GM12892 (cell line): Measurements from ENCODE around the gene PPP1R14B.

Experiments
- DNase-seq: peaks from one replicate; pipeline ENCODE4 v3.0.0; 2011; ENCODE audit not compliant: insufficient read length
- FAIRE-seq: peaks from 2 replicates; lab custom pipeline; 2011; peaks lifted over from hg19 to GRCh38; lab: Jason Lieb, UNC
- POLR2A ChIP-seq: IDR thresholded peaks from 2 replicates; pipeline ENCODE4 v1.6.1; 2011; ENCODE audit warnings: low read depth, low read length, control low read depth
- POLR2AphosphoS5 ChIP-seq: IDR thresholded peaks from 2 replicates; pipeline ENCODE4 v1.6.1; 2011; ENCODE audit warnings: low read depth, low read length, control low read depth
- TAF1 ChIP-seq: IDR thresholded peaks from 2 replicates; pipeline ENCODE4 v1.6.1; 2011; ENCODE audit warnings: low read depth, mild to moderate bottlenecking, control low read depth, low read length, borderline replicate concordance

PPP1R14B gene

DNA sequence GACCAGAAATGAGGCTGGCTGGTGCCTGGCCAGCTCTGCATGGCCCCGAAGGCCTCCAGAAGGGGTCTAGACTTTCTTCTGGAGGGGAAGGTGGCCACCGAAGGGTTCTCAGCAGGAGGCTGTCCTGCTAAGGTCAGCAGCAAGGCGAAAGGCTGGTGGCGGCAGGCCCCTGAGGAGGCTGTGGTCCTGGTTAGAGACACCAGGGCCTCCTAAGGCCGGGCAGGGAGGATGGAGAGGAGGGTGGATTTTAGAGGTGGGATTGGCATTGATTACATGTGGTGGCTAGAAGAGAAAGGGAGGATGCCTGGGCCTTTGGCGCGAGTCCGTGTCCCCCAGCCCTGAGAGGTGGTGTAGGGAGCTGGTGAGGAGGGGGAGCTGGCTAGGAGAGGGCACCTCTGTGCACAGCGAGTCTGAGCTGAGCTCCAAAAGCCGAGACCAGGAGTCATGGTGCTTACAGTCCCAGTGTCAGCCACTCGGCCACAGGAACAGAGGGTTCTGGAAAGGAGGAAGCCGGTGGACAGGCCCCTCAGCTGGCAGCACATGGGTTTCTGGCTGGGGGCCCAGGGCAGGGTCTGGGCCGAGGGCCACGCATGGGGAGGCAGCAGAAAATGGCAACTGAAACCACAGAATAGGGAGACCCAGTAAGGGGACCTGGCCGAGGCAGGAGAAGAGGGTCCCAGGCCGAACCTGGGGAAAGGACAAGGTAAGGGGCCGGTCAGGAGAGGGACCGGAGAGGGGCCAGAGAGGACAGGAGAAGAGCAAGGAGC is 37.8 kb downstream of the PPP1R14B start:
- FAIRE-seq (no peak), DNase-seq (no peak)
- TF ChIP-seq TAF1 (no peak), POLR2A (no peak), POLR2AphosphoS5 (no peak)

DNA sequence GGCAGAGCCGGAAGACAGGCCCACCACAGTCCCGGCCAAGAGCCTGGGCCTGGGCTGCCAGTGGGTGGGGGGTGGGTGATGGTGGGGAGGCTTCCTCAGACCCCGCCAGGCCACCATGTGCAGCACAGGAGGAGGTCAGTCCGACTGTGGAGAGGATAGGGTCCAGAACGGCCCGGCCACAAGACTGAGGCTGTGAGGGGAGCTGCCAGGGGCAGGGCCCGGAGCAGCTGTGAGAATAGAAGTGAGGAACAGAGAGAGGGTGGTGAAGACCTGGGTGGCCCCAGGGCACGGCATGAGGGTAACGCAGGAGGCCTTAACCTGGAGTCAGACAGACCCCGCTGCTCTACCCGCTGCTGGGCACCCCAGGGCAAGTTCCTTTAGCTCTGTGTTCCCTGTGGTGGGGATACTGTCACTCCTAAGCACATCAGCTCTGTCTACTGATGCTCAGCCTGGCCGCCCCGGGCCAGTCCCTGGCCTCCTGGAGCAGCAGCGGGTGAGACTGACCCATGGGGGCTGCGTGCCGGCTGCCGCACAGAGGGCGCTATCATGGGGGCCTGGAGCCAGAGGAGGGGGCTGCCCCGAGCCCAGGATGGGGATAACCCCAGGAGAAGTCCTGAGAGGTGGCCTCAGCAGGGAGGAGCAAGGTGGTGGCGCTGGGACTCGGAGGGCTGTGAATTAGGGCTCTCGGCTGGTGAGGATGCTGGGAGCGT is 38.5 kb downstream of the PPP1R14B start:
- FAIRE-seq = no peak
- no peak for DNase-seq
- TF ChIP-seq POLR2AphosphoS5 (no peak), POLR2A (no peak), TAF1 (no peak)

DNA sequence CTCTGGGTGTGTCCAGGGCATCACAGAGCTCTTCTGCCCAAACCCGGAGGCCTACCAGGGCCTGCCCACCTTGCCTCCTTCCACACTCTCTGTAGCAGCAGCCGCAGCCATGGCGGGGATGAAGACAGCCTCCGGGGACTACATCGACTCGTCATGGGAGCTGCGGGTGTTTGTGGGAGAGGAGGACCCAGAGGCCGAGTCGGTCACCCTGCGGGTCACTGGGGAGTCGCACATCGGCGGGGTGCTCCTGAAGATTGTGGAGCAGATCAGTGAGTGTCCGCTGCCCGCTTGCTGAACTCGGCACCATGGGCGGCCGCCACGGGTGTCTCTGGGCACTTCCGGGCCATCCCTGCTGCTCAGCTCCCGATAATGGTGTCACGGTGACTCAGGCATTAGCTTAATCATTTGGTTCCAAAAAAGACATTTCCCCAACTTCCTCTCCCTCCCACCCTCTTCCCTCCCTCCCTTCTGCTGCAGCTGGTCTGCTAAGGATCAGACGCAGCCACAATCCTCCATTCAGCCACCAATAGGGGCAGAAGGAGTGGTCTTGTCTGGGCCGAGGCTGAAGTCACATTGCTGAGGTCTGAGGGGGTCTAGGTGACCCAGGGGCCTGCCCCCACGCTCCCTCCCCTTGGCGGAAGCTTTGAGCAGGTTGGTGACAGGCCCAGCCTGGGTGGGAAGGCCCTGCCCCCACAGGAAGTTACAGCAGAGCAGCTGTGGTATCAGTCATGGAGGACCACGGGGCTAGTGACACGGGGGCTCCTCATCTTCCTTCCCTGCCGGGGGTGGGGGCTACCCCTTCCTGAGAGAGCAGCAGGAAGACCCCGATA is 39.3 kb downstream of the PPP1R14B start:
- DNase-seq (peak; percentile 97), FAIRE-seq (peak; percentile 98)
- peak; percentile 60 for TF ChIP-seq TAF1
- TF ChIP-seq POLR2A = peak; percentile 85
- TF ChIP-seq POLR2AphosphoS5 = peak; percentile 93

DNA sequence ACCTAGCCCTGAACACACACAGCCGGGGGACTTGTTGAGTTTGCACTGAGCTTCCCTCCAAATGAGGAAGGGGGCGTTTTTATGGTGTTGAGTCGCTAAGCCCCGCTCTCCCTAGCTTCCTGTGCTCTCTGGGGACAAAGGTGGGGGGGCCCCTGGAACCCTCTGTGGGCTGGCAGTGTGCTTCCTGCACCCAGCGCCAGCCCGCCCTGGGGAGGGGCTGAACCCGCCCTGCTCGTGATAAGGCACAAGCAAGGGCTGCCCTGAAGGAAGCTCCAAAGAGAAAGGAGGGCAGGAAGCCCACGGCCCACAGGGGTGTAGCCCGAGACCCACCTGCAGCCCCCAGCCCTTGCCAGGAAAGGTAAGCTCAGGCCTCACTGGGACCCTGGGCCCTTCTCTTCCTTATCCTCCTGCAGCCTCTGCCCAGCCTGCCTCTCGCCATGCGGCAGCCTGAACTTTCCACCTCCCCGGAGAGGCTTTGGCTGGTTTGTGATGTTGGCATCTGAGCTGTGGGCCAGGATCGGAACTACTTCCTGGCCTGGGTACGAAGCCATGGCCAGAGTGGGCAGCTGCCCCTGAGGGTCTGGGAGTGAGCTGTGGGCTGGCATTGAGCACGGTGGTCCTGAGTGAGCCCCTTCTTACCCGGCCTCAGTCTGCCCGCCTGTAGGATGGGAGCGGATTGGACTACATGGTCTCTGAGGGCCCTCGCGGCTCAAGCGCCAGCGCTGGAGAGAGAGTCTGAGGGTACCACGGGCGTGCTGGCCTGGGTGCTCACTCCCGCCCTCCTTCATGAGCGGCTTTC is 40.1 kb downstream of the PPP1R14B start, which contains the start of gene FERMT3:
Gene FERMT3 (plus strand): TSS at position 265 of the 799 bp plus-strand sequence. CDS start 644 bp downstream, outside the sequence.
- FAIRE-seq (no peak), DNase-seq (peak; percentile 72)
- peak; percentile 43; the same call in 1 of the 2 replicates for TF ChIP-seq TAF1
- TF ChIP-seq POLR2AphosphoS5 = peak; percentile 19
- 0 out of 2 replicates have a peak, but pooled peaks have one; percentile 52 for TF ChIP-seq POLR2A

DNA sequence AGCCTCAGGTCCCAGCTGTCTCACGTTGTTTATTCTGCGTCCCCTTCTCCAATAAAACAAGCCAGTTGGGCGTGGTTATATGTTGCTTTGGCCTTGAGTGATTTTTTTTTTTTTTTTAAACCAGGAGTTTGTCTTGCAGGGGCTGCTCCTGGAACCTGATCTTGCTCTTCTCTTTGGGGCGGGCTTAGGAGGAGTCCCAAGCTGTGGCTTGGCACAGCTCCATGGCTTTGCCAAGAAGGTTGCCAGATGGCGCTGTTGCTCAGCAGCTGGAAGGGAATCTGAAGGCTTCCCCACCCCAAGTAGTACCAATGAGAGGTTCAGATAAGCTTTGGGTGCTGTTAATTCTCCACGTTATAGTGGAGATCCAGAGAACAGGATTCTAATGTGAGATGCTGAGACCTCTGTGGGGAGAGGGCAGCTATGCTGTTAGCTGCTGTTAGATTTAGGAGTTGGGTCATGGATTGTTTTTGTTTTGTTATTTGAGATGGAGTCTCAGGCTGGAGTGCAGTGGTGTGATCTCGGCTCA is 42.2 kb downstream of the PPP1R14B start:
- DNase-seq (peak; percentile 79), FAIRE-seq (peak; percentile 86)
- TF ChIP-seq POLR2A = no peak
- no peak for TF ChIP-seq POLR2AphosphoS5
- no peak for TF ChIP-seq TAF1

DNA sequence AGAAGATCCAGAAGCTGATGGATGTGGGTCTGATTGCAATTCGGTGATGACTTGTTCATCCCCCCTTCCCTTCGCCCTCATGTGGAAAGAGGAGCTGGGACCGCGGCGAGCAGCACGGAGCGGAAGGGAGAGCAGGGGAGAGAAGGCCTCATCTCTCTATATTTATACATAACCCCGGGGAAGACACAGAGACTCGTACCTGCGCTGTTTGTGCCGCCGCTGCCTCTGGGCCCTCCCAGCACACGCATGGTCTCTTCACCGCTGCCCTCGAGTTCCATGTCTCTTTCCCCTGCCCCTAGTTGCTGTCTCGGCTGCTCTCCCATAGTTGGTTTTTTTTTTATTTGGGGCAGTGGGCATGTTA is 42.7 kb downstream of the PPP1R14B start:
- FAIRE-seq (no peak), DNase-seq (no peak)
- TF ChIP-seq POLR2AphosphoS5 (no peak), POLR2A (no peak), TAF1 (no peak)

DNA sequence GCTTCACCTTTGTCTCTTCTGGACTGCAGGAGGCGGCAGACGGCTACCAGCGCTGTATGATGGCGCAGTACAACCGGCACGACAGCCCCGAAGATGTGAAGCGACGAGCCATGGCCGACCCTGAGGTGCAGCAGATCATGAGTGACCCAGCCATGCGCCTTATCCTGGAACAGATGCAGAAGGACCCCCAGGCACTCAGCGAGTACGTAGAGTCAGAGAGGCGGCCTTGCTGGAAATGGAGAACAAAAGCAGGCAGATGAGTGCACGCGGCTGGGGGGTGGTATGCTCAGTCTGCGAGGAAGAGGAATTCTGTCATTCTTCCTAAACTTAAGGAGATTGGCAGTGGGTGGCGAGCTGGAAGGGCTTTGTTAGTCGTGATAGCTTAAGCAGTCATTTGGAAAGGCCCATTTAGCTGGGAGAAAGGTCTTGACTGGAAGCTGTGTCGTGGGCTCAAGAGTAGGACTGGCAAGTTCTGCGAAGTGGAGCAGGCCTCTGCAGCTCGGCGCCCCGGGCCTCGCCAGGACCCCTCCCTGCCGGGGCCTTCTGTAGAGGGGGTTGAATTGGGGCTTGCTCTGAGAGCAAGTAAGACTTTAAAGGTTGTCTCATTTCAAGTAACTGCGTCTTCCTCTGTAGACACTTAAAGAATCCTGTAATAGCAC is 43.2 kb downstream of the PPP1R14B start:
- TF ChIP-seq POLR2A (no peak), TAF1 (no peak), POLR2AphosphoS5 (no peak)
- no peak for DNase-seq
- no peak for FAIRE-seq

DNA sequence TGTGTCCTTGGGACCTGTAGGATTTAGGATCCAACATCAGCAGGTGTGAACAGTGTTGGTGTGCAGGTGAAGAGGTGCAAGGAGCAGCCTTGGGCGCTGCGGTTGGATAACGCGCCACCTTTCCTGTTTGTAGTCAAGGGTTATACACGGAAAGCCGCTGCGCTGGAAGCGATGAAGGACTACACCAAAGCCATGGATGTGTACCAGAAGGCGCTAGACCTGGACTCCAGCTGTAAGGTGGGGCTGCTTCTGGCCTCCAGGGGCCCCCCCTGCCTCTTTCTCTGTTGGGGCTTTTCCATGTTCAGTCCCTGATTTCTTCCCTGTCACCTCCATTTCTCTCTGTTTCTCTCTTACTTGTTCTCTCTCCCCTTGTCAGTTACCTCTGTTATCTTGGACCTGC is 43.8 kb downstream of the PPP1R14B start:
- FAIRE-seq (no peak), DNase-seq (no peak)
- no peak for TF ChIP-seq POLR2AphosphoS5
- TF ChIP-seq POLR2A = no peak
- no peak for TF ChIP-seq TAF1

DNA sequence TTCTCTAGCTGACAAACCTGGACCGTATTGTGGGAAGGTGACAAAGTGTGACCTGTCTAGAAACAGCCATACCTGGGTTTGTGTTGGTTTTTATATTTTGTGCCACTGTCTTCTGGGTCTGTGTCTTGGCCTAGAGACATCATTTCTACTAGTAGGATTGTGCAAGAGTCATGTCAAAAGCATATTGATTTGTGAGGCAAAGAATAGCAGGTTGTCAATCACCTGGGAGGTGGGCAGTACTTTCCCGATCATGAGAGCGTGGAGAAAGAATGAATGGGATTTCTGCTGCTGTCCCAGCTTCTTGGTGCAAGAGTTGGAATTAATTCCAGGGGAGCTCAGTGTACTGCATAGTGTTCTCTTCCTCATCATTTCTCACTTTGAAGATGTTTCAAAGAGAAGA is 45.2 kb downstream of the PPP1R14B start:
- TF ChIP-seq POLR2A (no peak), POLR2AphosphoS5 (no peak), TAF1 (no peak)
- no peak for DNase-seq
- FAIRE-seq = no peak

DNA sequence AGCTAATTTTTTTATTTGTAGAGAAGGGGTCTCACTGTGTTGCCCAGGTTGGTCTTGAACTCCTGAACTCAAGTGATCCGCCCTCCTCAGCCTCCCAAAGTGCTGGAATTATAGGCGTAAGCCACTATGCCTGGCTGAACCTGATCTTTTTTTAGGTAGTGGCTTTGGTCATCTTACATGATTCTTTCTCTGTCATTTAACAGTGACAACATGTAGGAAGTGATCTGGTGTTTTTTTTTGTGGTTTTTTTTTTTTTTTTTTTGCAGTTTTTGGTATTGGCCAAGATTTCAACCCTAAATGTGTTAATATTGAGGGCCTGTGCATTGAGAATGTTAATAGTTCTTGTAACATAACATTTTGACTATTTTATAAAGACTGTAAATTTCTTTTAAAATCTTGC is 48.2 kb downstream of the PPP1R14B start:
- FAIRE-seq = no peak
- DNase-seq = no peak

DNA sequence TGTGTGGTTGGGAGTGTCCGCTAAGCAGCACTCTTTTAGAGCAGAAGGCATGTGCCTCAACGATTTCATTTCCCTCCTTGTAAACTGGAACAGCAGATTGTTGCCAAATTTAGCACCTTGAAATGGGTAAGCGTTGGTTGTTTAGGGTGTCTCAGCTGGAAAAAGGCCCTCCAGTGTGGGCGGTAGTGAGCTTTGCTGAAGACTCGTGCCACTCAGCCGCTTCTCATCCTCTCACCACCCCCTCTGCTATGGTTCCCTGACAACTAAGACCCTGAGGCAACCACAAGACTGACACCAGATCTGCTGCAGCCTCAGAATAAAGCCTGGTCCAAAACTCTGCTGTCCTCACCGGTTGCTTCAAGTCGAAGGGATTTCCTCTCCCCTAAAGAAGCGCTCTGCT is 50.1 kb downstream of the PPP1R14B start:
- DNase-seq = no peak
- FAIRE-seq = no peak
- TF ChIP-seq POLR2A (no peak), POLR2AphosphoS5 (no peak), TAF1 (no peak)

More for the DNA sequence above, 48.2 kb downstream of the PPP1R14B start:
- TF ChIP-seq POLR2AphosphoS5 (no peak), TAF1 (no peak), POLR2A (no peak)
